Brain microvascular endothelial cell (primary cell): ENCODE measurements around the gene NFIB.

Experiments
- DNase-seq: peaks from one replicate; pipeline ENCODE4 v3.0.0-alpha.2; 2020
- H3K27ac ChIP-seq: fragments of 250-450 bp; sonication (Bioruptor Pico); 2 replicates; pipeline ENCODE4 v1.5.1; 2020; ENCODE audit warnings: mild to moderate bottlenecking, moderate library complexity
- H3K27me3 ChIP-seq: fragments of 250-450 bp; sonication (Bioruptor Pico); replicated peaks from 2 replicates; pipeline ENCODE4 v1.5.1; 2020; ENCODE audit warnings: mild to moderate bottlenecking
- H3K36me3 ChIP-seq: fragments of 250-450 bp; sonication (Bioruptor Pico); replicated peaks from 2 replicates; pipeline ENCODE4 v1.5.1; 2020; ENCODE audit warnings: mild to moderate bottlenecking
- H3K4me3 ChIP-seq: 2 replicates; pipeline ENCODE4 v1.5.1; 2011; ENCODE audit warnings: low read depth, mild to moderate bottlenecking, control low read depth, low read length, moderate library complexity
- CTCF ChIP-seq: IDR thresholded peaks from 2 replicates; pipeline ENCODE4 v1.5.1; 2011; ENCODE audit warnings: low read depth, mild to moderate bottlenecking, moderate library complexity, low read length, control low read depth, inconsistent platforms; ENCODE audit errors: missing control alignments
- in situ Hi-C: cut with HindIII; loops from 2 replicates; pipeline ENCODE4 v1.10.0; 2017; ENCODE audit warnings: low sequenced_read_pairs, low pct_ligation_motif_present

NFIB gene

GRCh38 chr9:14052359-14052758 lies 261.6 kb downstream of the NFIB start:
- in situ Hi-C loops: no loop called here
- no peak for DNase-seq
- Histone ChIP-seq H3K27me3 (no peaks in the 10 kb centered on the region), H3K4me3 (no peak overlapping the region), H3K36me3 (no peaks in the 10 kb centered on the region), H3K27ac (no peak overlapping the region)
- no peak for TF ChIP-seq CTCF

- H3K36me3 ChIP-seq: no peaks in the 10 kb centered on the region
- no peak for DNase-seq
- H3K27ac ChIP-seq: no peak overlapping the region
- H3K27me3 ChIP-seq: no peaks in the 10 kb centered on the region
- in situ Hi-C loops: no loop called here
- TF ChIP-seq CTCF: no peak
- no peak overlapping the region for H3K4me3 ChIP-seq
Measured at GRCh38 chr9:14051419-14051818, 262.5 kb downstream of the NFIB start.

- in situ Hi-C loops: no loop called here
- no peak overlapping the region for H3K27ac ChIP-seq
- no peaks in the 10 kb centered on the region for H3K27me3 ChIP-seq
- H3K4me3 ChIP-seq: no peak overlapping the region
- H3K36me3 ChIP-seq: no peaks in the 10 kb centered on the region
- no peak for TF ChIP-seq CTCF
- no peak for DNase-seq
Measured at GRCh38 chr9:14043483-14043882, 270.5 kb downstream of the NFIB start.

GRCh38 chr9:14037331-14037730 lies 276.6 kb downstream of the NFIB start:
- Histone ChIP-seq H3K27ac (no peak overlapping the region), H3K27me3 (no peaks in the 10 kb centered on the region), H3K36me3 (no peaks in the 10 kb centered on the region), H3K4me3 (no peak overlapping the region)
- TF ChIP-seq CTCF: no peak
- in situ Hi-C loops: no loop called here
- DNase-seq: no peak

DNA sequence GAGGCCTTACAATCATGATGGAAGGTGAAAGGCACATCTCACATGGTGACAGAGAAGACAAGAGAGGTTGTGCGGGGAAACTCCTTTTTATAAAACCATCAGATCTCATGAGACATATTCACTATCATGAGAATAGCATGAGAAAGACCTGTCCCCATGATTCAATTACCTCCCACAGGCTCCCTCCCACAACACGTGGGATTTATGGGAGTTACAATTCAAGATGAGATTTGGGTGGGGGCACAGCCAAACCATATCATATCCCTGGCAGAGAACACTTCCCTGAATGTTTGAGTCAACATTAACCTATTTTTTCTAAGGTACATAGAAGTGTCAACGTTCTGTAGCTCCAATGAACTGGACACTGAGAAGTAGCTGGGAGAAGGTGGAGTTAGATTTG lies 280.9 kb downstream of the NFIB start:
- in situ Hi-C loops: no loop called here
- H3K4me3 ChIP-seq: no peak overlapping the region
- H3K36me3 ChIP-seq: no peaks in the 10 kb centered on the region
- H3K27ac ChIP-seq: no peak overlapping the region
- H3K27me3 ChIP-seq: no peaks in the 10 kb centered on the region
- no peak for DNase-seq
- TF ChIP-seq CTCF: no peak
